Upper lobe of left lung (tissue), 4 donors: ENCODE data around the gene LOXL1.

ENCODE experiments used
- POLR2A ChIP-seq, 4 donors: fragments of 450-650 bp; IDR thresholded peaks; one replicate each; pipeline ENCODE4 v1.5.1; 2016 to 2017; ENCODE audit warnings: antibody characterized with exemption in 4 of 4, mild to moderate bottlenecking in 2 of 4
- POLR2AphosphoS5 ChIP-seq, 2 donors: sonication (generic); formaldehyde crosslinking; IDR thresholded peaks; one replicate each; pipeline ENCODE4 v1.5.1; 2017; ENCODE audit warnings: antibody characterized with exemption in 2 of 2
- TF ChIP-seq, protein P1 (sequence below), 6 experiments: fragments of 450-650 bp in 4 of 6; fragments of 200-600 bp in 2 of 6; sonication (generic) in 2 of 6; IDR thresholded peaks; one replicate each; pipeline ENCODE4 v1.5.1; 2016 to 2019; ENCODE audit warnings: antibody characterized with exemption in 6 of 6

DNA sequence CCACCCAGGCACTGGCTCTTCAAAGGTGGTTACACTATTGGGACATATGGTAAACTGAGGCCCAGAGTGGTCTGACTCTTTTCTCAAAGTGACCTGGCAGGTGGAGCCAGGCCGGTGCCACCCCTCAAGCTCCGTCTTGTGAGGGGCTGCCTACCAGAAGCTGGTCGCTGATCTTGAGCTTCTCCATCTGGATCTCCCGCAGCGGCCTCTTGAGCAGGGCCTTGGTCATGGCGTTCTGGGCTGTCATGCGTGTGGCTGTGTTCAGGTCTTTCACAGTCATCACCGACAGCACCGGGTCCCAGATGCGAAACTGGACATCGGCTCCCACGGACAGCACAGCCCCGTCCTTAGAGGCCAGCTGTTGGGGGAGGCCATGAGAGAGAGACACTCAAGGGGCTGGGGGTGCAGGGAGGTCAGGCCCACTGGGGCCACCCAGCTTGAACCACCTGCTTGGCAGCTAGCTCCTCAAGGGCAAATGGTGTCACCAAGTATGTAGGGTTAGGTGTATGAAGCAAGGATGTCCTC lies 62.2 kb downstream of the LOXL1 start:
- TF ChIP-seq, protein P1, sequence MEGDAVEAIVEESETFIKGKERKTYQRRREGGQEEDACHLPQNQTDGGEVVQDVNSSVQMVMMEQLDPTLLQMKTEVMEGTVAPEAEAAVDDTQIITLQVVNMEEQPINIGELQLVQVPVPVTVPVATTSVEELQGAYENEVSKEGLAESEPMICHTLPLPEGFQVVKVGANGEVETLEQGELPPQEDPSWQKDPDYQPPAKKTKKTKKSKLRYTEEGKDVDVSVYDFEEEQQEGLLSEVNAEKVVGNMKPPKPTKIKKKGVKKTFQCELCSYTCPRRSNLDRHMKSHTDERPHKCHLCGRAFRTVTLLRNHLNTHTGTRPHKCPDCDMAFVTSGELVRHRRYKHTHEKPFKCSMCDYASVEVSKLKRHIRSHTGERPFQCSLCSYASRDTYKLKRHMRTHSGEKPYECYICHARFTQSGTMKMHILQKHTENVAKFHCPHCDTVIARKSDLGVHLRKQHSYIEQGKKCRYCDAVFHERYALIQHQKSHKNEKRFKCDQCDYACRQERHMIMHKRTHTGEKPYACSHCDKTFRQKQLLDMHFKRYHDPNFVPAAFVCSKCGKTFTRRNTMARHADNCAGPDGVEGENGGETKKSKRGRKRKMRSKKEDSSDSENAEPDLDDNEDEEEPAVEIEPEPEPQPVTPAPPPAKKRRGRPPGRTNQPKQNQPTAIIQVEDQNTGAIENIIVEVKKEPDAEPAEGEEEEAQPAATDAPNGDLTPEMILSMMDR (IDR thresholded peaks at IDR 0.05), result no peak
- TF ChIP-seq POLR2A (IDR thresholded peaks at IDR 0.05), result no peak
- TF ChIP-seq POLR2AphosphoS5 (IDR thresholded peaks at IDR 0.05), result no peak
